Subcutaneous adipose tissue (tissue), 4 donors: Measurements from ENCODE around the gene RAVER2. TPM values are rescaled to one million over a fixed set of nuclear protein-coding genes. Genes with fewer than 3 reads are reported as not detected.

Experiments used
- total RNA-seq, 4 donors: library from RNA; depleted of rRNA; stranded (reverse); fragments of >200 nt; gene quantifications; one replicate each; pipeline ENCODE4 v1.1.0, GENCODE V29; 2016
- TF ChIP-seq, protein P1 (sequence below): fragments of 450-650 bp; IDR thresholded peaks from one replicate; pipeline ENCODE4 v1.5.1; 2016; ENCODE audit warnings: low read depth, mild to moderate bottlenecking, control low read depth, antibody characterized with exemption, moderate library complexity

Gene RAVER2
- total RNA-seq, 4 donors from 2014 or later, result 6.4 to 11.5 (median 8.6) TPM

DNA sequence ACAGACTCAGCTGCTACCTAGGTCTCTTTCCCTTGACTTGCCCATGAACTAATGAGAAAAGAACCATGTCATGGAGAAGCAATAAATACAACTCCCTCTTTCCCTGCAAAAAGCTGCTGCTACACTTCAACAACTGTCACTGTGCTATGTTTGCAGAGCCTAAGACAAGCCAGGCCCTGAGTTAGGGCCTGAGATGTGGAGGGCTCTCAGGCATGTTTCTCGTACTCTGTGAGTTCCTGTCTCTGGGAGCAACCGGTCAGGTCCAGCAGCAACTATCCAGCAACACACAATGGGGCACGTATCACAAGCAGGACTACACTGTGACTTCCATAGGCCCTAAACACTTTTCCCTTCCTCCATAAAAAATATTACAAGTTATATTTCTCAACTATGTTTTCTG lies 129.8 kb downstream of the RAVER2 start:
- TF ChIP-seq, protein P1, sequence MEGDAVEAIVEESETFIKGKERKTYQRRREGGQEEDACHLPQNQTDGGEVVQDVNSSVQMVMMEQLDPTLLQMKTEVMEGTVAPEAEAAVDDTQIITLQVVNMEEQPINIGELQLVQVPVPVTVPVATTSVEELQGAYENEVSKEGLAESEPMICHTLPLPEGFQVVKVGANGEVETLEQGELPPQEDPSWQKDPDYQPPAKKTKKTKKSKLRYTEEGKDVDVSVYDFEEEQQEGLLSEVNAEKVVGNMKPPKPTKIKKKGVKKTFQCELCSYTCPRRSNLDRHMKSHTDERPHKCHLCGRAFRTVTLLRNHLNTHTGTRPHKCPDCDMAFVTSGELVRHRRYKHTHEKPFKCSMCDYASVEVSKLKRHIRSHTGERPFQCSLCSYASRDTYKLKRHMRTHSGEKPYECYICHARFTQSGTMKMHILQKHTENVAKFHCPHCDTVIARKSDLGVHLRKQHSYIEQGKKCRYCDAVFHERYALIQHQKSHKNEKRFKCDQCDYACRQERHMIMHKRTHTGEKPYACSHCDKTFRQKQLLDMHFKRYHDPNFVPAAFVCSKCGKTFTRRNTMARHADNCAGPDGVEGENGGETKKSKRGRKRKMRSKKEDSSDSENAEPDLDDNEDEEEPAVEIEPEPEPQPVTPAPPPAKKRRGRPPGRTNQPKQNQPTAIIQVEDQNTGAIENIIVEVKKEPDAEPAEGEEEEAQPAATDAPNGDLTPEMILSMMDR, result no peak

DNA sequence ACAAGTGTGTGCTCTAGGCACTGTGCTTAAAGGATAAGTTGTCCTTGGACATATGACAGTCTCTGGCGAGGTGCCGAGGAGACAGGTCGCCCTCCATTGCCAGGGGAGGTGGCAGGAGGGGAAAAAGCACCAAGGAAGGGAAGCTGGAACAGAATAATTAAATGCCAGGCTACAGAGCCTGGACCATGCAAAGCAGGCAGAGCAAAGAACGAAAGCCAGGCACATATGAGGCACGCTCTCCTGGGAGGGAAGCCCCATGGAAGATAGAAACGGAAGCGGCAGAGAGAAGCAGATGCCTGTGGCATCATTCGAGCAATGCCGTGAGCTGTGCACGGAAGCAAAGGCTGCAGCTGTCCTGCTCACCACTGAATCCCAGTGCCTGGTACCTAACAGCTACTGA lies 130.2 kb downstream of the RAVER2 start:
- TF ChIP-seq, protein P1, result no peak

DNA sequence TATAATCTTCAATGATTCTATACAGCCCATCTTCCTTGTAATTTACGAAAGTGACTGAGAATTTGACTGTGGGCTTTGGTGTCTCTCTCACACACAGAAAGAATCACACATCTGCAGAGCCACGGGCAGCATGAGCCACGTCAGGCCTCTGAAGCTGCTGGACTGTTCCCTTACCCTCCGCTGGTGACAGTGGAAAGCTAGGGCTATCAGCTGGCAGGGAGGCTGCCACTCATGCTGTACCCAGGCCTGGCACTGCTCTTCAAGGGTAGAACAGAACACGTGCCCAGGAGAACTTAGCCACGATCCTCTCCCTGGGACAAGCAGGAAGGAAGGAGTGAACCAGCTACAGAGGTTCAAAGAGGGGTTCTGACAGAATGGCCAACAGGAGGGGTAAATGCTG lies 130.7 kb downstream of the RAVER2 start:
- TF ChIP-seq, protein P1, result no peak

DNA sequence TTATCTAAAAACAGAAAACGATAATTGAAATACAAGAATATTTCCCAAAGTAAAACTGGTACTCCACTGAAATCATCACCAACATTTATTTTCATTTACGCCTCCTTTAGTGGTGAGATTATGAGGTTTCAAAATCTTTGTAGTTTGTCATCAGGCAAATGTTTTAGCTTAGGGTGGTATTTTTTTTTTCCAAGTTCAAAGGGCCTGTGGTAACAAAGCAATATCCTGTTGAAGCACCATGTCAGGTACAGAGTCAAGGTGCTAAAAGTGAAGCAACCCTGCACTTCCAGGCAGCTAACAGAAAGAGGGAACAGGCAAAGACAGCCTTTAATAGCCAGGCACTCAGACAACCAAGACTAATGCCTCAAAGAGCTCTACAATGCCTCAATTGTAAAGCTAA lies 132.3 kb downstream of the RAVER2 start:
- TF ChIP-seq, protein P1, result no peak

DNA sequence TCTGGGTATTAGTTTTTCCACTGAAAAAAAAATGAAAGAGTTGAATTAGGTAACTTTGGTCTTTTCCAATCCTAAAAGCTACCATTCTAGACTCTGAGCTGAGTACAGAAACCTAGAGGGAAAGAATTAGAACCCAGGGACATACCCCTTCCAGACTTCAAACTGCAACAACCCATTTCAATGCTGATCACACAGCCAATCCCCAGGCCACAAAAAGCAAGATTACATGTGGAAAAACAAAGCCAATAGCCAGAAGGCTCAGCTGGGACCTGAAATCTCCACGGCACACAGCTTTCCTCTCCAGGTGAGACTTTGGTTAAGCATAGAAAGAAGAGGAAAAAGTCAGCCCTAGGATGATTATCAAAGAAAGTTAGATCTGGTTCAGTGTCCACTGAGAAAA lies 132.7 kb downstream of the RAVER2 start:
- TF ChIP-seq, protein P1, result no peak

DNA sequence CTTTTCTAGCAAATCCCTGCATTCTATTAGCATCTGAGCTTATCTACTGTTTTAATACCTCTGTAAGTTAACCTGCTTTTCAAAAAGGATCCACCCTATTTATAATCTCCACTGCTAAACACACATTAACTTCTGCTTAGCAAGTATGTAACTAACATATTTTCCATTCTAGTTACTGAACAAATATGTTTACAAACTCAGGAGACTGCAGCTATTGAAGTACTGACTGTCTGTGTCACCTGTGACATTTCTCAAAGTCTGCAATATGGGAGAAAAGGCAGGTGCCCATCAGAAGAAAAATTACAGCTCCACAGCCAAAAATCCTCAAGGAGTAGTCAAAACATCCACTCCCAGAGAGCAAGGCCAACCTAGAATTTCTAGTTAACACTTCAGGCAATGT lies 133.2 kb downstream of the RAVER2 start:
- TF ChIP-seq, protein P1, result no peak

DNA sequence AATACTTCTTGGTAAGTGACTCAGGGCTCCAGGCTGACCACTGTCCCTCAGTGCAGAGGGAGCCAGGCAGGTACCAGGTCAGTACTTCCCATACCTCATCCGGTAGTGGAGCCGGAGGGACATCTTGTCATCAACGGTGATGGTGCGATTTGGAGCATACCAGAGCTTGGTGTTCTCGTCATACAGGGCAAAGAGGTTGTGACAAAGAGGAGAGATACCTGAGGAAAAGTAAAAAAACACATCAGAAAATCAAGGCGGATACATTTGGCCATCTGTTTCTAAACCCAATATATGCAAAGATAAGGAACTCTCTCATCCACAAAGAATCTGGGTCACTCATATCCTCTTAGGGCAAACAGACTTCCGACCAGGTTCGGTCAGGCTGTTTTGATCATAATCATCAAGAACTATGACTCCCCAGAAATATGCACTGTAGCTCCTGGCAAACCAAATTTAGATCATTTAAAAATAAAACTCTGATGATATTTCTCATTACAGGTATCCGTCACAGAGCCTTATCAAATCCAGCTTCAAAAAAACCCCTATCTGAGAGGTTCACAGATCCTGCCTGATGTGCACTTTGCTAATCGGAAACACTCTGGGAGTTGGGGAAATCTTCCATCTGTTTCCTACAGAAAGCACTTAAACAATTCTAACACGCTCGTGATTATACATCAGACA lies 134.2 kb downstream of the RAVER2 start:
- TF ChIP-seq, protein P1, result no peak
